ENCODE results near the gene NPLOC4.
A peak's percentile ranks its signal among the peaks of the same experiment; 100 is the strongest.

NPLOC4 gene

GRCh38 chr17:81511804-81512561, 124.9 kb downstream of the NPLOC4 start:
- H3K4me2 ChIP-seq (ENCODE audit: insufficient read depth, low read length, poor library complexity, severe bottlenecking) = peak overlapping the region; percentile 87
- H3K4me1 ChIP-seq (ENCODE audit: control insufficient read depth in 2 of 2, insufficient read depth in 1 of 2, low read depth in 1 of 2, low read length in 2 of 2) = peaks cover 11 to 19% of the 10 kb centered on the region in 2 donors
- H3K9ac ChIP-seq (ENCODE audit: low read depth, low read length, poor library complexity) = peak overlapping the region; percentile 100
- peaks cover 21% of the 10 kb centered on the region for H3K79me1 ChIP-seq (ENCODE audit: low read depth, low read length)
- H2BK120ac ChIP-seq (ENCODE audit: low read depth, low read length) = no peak overlapping the region
- no peak overlapping the region for H4K8ac ChIP-seq (ENCODE audit: low read depth, low read length)
- peak overlapping the region; percentile 96 for H3K18ac ChIP-seq (ENCODE audit: low read length)
- H3K4me3 ChIP-seq (ENCODE audit: low read length in 2 of 2) = peak overlapping the region; percentile 90 to 95
- no peak overlapping the region for H2BK12ac ChIP-seq (ENCODE audit: low read length)
- H2BK15ac ChIP-seq (ENCODE audit: low read length) = no peak overlapping the region
- no peak overlapping the region for H3K27ac ChIP-seq (replicated peaks; ENCODE audit: low read length)
- WGBS, 2 donors (ENCODE audit: extremely low coverage in 2 of 2, insufficient read length in 2 of 2, insufficient replicate concordance in 1 of 2) = no CpG with 5 or more reads among the region's 62 CpGs
- DNase-seq (ENCODE audit: low spot score) = no peak
- H2AK5ac ChIP-seq (ENCODE audit: low read depth, low read length) = peak overlapping the region; percentile 70
- peaks cover 0 to 8% of the 10 kb centered on the region in 2 donors for H3K9me3 ChIP-seq (replicated peaks in 1 of 2; ENCODE audit: control insufficient read depth in 2 of 2, insufficient read depth in 1 of 2, low read depth in 1 of 2, low read length in 2 of 2)
- H3K14ac ChIP-seq (ENCODE audit: low read length) = peak overlapping the region; percentile 98
- H3K4ac ChIP-seq (ENCODE audit: low read length) = peak overlapping the region; percentile 84
- peak overlapping the region; percentile 100 for H3K23ac ChIP-seq (ENCODE audit: low read depth, low read length, poor library complexity)
- no peak overlapping the region for H4K91ac ChIP-seq (ENCODE audit: low read depth, low read length, poor library complexity)
- H3K36me3 ChIP-seq (replicated peaks in 1 of 2; ENCODE audit: control insufficient read depth in 2 of 2, insufficient read depth in 2 of 2, low read length in 2 of 2) = peaks cover 29 to 39% of the 10 kb centered on the region in 2 donors
- no peak overlapping the region for H2AFZ ChIP-seq (ENCODE audit: low read length)
- H3K27me3 ChIP-seq (ENCODE audit: control insufficient read depth in 3 of 3, insufficient read depth in 3 of 3, low read depth in 1 of 3, low read length in 3 of 3) = no peaks in the 10 kb centered on the region
- H2BK5ac ChIP-seq (ENCODE audit: low read length) = no peak overlapping the region

- H2BK12ac ChIP-seq (ENCODE audit: low read length) = no peak overlapping the region
- peak overlapping the region; percentile 12 for H3K14ac ChIP-seq (ENCODE audit: low read length)
- H3K36me3 ChIP-seq (replicated peaks in 1 of 2; ENCODE audit: control insufficient read depth in 2 of 2, insufficient read depth in 2 of 2, low read length in 2 of 2) = peaks cover 29 to 39% of the 10 kb centered on the region in 2 donors
- no peak overlapping the region for H3K27ac ChIP-seq (replicated peaks; ENCODE audit: low read length)
- peaks cover 0 to 8% of the 10 kb centered on the region in 2 donors for H3K9me3 ChIP-seq (replicated peaks in 1 of 2; ENCODE audit: control insufficient read depth in 2 of 2, insufficient read depth in 1 of 2, low read depth in 1 of 2, low read length in 2 of 2)
- peak overlapping the region; percentile 100 for H3K9ac ChIP-seq (ENCODE audit: low read depth, low read length, poor library complexity)
- peak overlapping the region; percentile 90 to 95 for H3K4me3 ChIP-seq (ENCODE audit: low read length in 2 of 2)
- no peak for DNase-seq (ENCODE audit: low spot score)
- WGBS, 2 donors (ENCODE audit: extremely low coverage in 2 of 2, insufficient read length in 2 of 2, insufficient replicate concordance in 1 of 2) = no CpG with 5 or more reads among the region's 9 CpGs
- H3K23ac ChIP-seq (ENCODE audit: low read depth, low read length, poor library complexity) = peak overlapping the region; percentile 100
- peaks cover 11 to 16% of the 10 kb centered on the region in 2 donors for H3K4me1 ChIP-seq (ENCODE audit: control insufficient read depth in 2 of 2, insufficient read depth in 1 of 2, low read depth in 1 of 2, low read length in 2 of 2)
- peaks cover 18% of the 10 kb centered on the region for H3K79me1 ChIP-seq (ENCODE audit: low read depth, low read length)
- no peak overlapping the region for H2AFZ ChIP-seq (ENCODE audit: low read length)
- no peak overlapping the region for H2BK5ac ChIP-seq (ENCODE audit: low read length)
- no peaks in the 10 kb centered on the region for H3K27me3 ChIP-seq (ENCODE audit: control insufficient read depth in 3 of 3, insufficient read depth in 3 of 3, low read depth in 1 of 3, low read length in 3 of 3)
- no peak overlapping the region for H3K4ac ChIP-seq (ENCODE audit: low read length)
- no peak overlapping the region for H2BK120ac ChIP-seq (ENCODE audit: low read depth, low read length)
- no peak overlapping the region for H2BK15ac ChIP-seq (ENCODE audit: low read length)
- no peak overlapping the region for H4K8ac ChIP-seq (ENCODE audit: low read depth, low read length)
- H2AK5ac ChIP-seq (ENCODE audit: low read depth, low read length) = no peak overlapping the region
- H3K4me2 ChIP-seq (ENCODE audit: insufficient read depth, low read length, poor library complexity, severe bottlenecking) = peak overlapping the region; percentile 87
- H4K91ac ChIP-seq (ENCODE audit: low read depth, low read length, poor library complexity) = no peak overlapping the region
- peak overlapping the region; percentile 35 for H3K18ac ChIP-seq (ENCODE audit: low read length)
Observed at GRCh38 chr17:81511554-81511803, 125.4 kb downstream of the NPLOC4 start.

GRCh38 chr17:81510785-81511553, 125.9 kb downstream of the NPLOC4 start:
- Histone ChIP-seq H2BK12ac (ENCODE audit: low read length) (no peak overlapping the region), H3K36me3 (replicated peaks in 1 of 2; ENCODE audit: control insufficient read depth in 2 of 2, insufficient read depth in 2 of 2, low read length in 2 of 2) (peaks cover 29 to 39% of the 10 kb centered on the region in 2 donors), H3K27ac (replicated peaks; ENCODE audit: low read length) (no peak overlapping the region), H3K23ac (ENCODE audit: low read depth, low read length, poor library complexity) (peak overlapping the region; percentile 1), H3K4ac (ENCODE audit: low read length) (no peak overlapping the region), H2AFZ (ENCODE audit: low read length) (no peak overlapping the region), H3K18ac (ENCODE audit: low read length) (peak overlapping the region; percentile 35), H3K4me1 (ENCODE audit: control insufficient read depth in 2 of 2, insufficient read depth in 1 of 2, low read depth in 1 of 2, low read length in 2 of 2) (peaks cover 10 to 11% of the 10 kb centered on the region in 2 donors), H3K9me3 (replicated peaks in 1 of 2; ENCODE audit: control insufficient read depth in 2 of 2, insufficient read depth in 1 of 2, low read depth in 1 of 2, low read length in 2 of 2) (peaks cover 0 to 8% of the 10 kb centered on the region in 2 donors), H3K14ac (ENCODE audit: low read length) (no peak overlapping the region), H2BK120ac (ENCODE audit: low read depth, low read length) (no peak overlapping the region), H3K4me3 (ENCODE audit: low read length in 2 of 2) (peak overlapping the region; percentile 90 to 95), H3K4me2 (ENCODE audit: insufficient read depth, low read length, poor library complexity, severe bottlenecking) (peak overlapping the region; percentile 87), H2AK5ac (ENCODE audit: low read depth, low read length) (no peak overlapping the region), H2BK15ac (ENCODE audit: low read length) (no peak overlapping the region), H4K8ac (ENCODE audit: low read depth, low read length) (no peak overlapping the region), H3K27me3 (ENCODE audit: control insufficient read depth in 3 of 3, insufficient read depth in 3 of 3, low read depth in 1 of 3, low read length in 3 of 3) (no peaks in the 10 kb centered on the region), H3K79me1 (ENCODE audit: low read depth, low read length) (peaks cover 17% of the 10 kb centered on the region), H3K9ac (ENCODE audit: low read depth, low read length, poor library complexity) (peak overlapping the region; percentile 100), H2BK5ac (ENCODE audit: low read length) (no peak overlapping the region), H4K91ac (ENCODE audit: low read depth, low read length, poor library complexity) (no peak overlapping the region)
- no CpG with 5 or more reads among the region's 48 CpGs for WGBS, 2 donors (ENCODE audit: extremely low coverage in 2 of 2, insufficient read length in 2 of 2, insufficient replicate concordance in 1 of 2)
- DNase-seq (ENCODE audit: low spot score) = no peak
